Measurements from ENCODE around the gene TOMM70. TPM values are rescaled to one million over a fixed set of nuclear protein-coding genes. Genes with fewer than 3 reads are reported as not detected.
"Not testable (repeated sequence)": the region's sequence is repeated elsewhere in the genome, so short reads cannot be mapped to it uniquely, and the experiment has no call there.

TOMM70 gene
- total RNA-seq (10 to 100 TPM; 23.5 to 33.9 (median 33.6) TPM), total RNA-seq (62.3 to 308 (median 112) reads per million in 29 experiments)
- total RNA-seq (2013): 46.0 TPM

GRCh38 chr3:100400780-100401673, at the start of gene TOMM70, which contains the start of gene LNP1:
Gene TOMM70 (minus strand): TSS chr3:100401089. CDS start chr3:100400949, 140 bp downstream.
Gene LNP1 (plus strand): TSS chr3:100401539. CDS start chr3:100429730, 28,191 bp downstream.
- peaks cover 70 to 81% (median 72%) of the 10 kb centered on the region in 3 donors for H3K4me1 Mint-ChIP-seq
- Histone ChIP-seq H3K27ac (ENCODE audit: low read length) (peak within 1 kb of the TSS; percentile 87), H3K4me1 (ENCODE audit: control insufficient read depth in 1 of 2, extremely low read depth in 1 of 2, insufficient read depth in 2 of 2, low read length in 2 of 2) (peaks cover 20 to 28% of the 10 kb centered on the region in 2 experiments), H3K27me3 (replicated peaks in 1 of 2; ENCODE audit: control insufficient read depth in 2 of 2, extremely low read depth in 1 of 2, insufficient read depth in 2 of 2, low read length in 1 of 2) (no peaks in the 10 kb centered on the region), H3K36me3 (ENCODE audit: control insufficient read depth in 2 of 2, extremely low read depth in 1 of 2, insufficient read depth in 1 of 2, low read length in 1 of 2) (no peaks in the 10 kb centered on the region), H3K9me3 (no peaks in the 10 kb centered on the region), H3K4me3 (ENCODE audit: control insufficient read depth in 1 of 2, extremely low read depth in 1 of 2, low read length in 1 of 2) (peak within 1 kb of the TSS; percentile 77 to 99)
- no peaks in the 10 kb centered on the region for H3K36me3 Mint-ChIP-seq
- peak within 1 kb of the TSS; percentile 93 to 96 for H3K27ac Mint-ChIP-seq
- WGBS (ENCODE audit: insufficient coverage): under 1% methylated on average over 42 of the region's 64 CpGs
- ATAC-seq (replicated peaks in 1 of 4) (peak; percentile 88 to 93 (median 91)), DNase-seq (peak; percentile 84 to 96 (median 93))
- H3K9me3 Mint-ChIP-seq: no peaks in the 10 kb centered on the region
- H3K4me3 Mint-ChIP-seq: peak within 1 kb of the TSS; percentile 93 to 98 (median 94)
- H3K27me3 Mint-ChIP-seq: no peaks in the 10 kb centered on the region
- ChIA-PET POLR2A (interaction anchor here (0.5 to 2.0 kb wide), 15 partner anchors 9 to 1287 kb away, joined by 3 to 9 read pairs (median 3); partner anchors contain the start of genes NIT2 (in 1 of the 2) and TBC1D23 (in 1 of the 2)), CTCF (interaction anchor here (0.5 to 1.4 kb wide), 12 partner anchors 8 to 1118 kb away, joined by 3 to 6 read pairs (median 3); partner anchors contain the start of gene TBC1D23 (in 1 of the 2))

- CTCF ChIA-PET: no interaction called here
- WGBS (ENCODE audit: insufficient coverage): no CpG with 5 or more reads among the region's 2 CpGs
- ATAC-seq (replicated peaks in 1 of 4): no peak
Observed at GRCh38 chr3:100449214-100449613, 48.3 kb upstream of the TOMM70 start.

GRCh38 chr3:100448079-100448478, 47.2 kb upstream of the TOMM70 start:
- H3K27me3 ChIP-seq (replicated peaks in 1 of 2; ENCODE audit: control insufficient read depth in 2 of 2, extremely low read depth in 1 of 2, insufficient read depth in 2 of 2, low read length in 1 of 2): no peaks in the 10 kb centered on the region
- H3K4me1 Mint-ChIP-seq: no peaks in the 10 kb centered on the region
- H3K36me3 ChIP-seq (ENCODE audit: control insufficient read depth in 2 of 2, extremely low read depth in 1 of 2, insufficient read depth in 1 of 2, low read length in 1 of 2): no peaks in the 10 kb centered on the region
- H3K4me3 ChIP-seq (ENCODE audit: control insufficient read depth in 1 of 2, extremely low read depth in 1 of 2, low read length in 1 of 2): no peak overlapping the region
- no peak overlapping the region for H3K4me3 Mint-ChIP-seq
- H3K4me1 ChIP-seq (ENCODE audit: control insufficient read depth in 1 of 2, extremely low read depth in 1 of 2, insufficient read depth in 2 of 2, low read length in 2 of 2): no peaks in the 10 kb centered on the region
- peaks cover 2% of the 10 kb centered on the region for H3K36me3 Mint-ChIP-seq
- H3K27me3 Mint-ChIP-seq: no peaks in the 10 kb centered on the region
- ChIA-PET POLR2A (interaction anchor here in 1 of 2 donors (0.6 kb wide), 1 partner anchor 54 kb away, joined by 3 read pairs; no protein-coding TSS in a partner anchor), CTCF (interaction anchor here in 1 of 2 donors (0.6 kb wide), 1 partner anchor 16 kb away, joined by 3 read pairs; no protein-coding TSS in a partner anchor)
- WGBS (ENCODE audit: insufficient coverage): no CpG with 5 or more reads among the region's 1 CpG
- DNase-seq (no peak), ATAC-seq (replicated peaks in 1 of 4) (no peak)
- no peaks in the 10 kb centered on the region for H3K9me3 Mint-ChIP-seq
- no peak overlapping the region for H3K27ac ChIP-seq (ENCODE audit: low read length)
- H3K9me3 ChIP-seq: no peaks in the 10 kb centered on the region
- no peak overlapping the region for H3K27ac Mint-ChIP-seq

More at GRCh38 chr3:100449214-100449613, 48.3 kb upstream of the TOMM70 start:
- Mint-ChIP-seq H3K4me3 (no peak overlapping the region), H3K36me3 (peaks cover 2% of the 10 kb centered on the region), H3K4me1 (no peaks in the 10 kb centered on the region), H3K27me3 (no peaks in the 10 kb centered on the region), H3K27ac (no peak overlapping the region), H3K9me3 (no peaks in the 10 kb centered on the region)
- H3K36me3 ChIP-seq (ENCODE audit: control insufficient read depth in 2 of 2, extremely low read depth in 1 of 2, insufficient read depth in 1 of 2, low read length in 1 of 2): no peaks in the 10 kb centered on the region
- no peak overlapping the region for H3K4me3 ChIP-seq (ENCODE audit: control insufficient read depth in 1 of 2, extremely low read depth in 1 of 2, low read length in 1 of 2)
- H3K27me3 ChIP-seq (replicated peaks in 1 of 2; ENCODE audit: control insufficient read depth in 2 of 2, extremely low read depth in 1 of 2, insufficient read depth in 2 of 2, low read length in 1 of 2): no peaks in the 10 kb centered on the region
- no peaks in the 10 kb centered on the region for H3K4me1 ChIP-seq (ENCODE audit: control insufficient read depth in 1 of 2, extremely low read depth in 1 of 2, insufficient read depth in 2 of 2, low read length in 2 of 2)
- POLR2A ChIA-PET: interaction anchor here (0.7 kb wide), 2 partner anchors 70 to 144 kb away, joined by 3 to 7 read pairs; no protein-coding TSS in a partner anchor
- no peak for DNase-seq
- no peak overlapping the region for H3K27ac ChIP-seq (ENCODE audit: low read length)
- H3K9me3 ChIP-seq: no peaks in the 10 kb centered on the region

- H3K4me3 ChIP-seq (ENCODE audit: control insufficient read depth in 1 of 2, extremely low read depth in 1 of 2, low read length in 1 of 2); POLR2A ChIA-PET; H3K27me3 Mint-ChIP-seq; H3K36me3 ChIP-seq (ENCODE audit: control insufficient read depth in 2 of 2, extremely low read depth in 1 of 2, insufficient read depth in 1 of 2, low read length in 1 of 2); H3K27ac ChIP-seq (ENCODE audit: low read length); H3K27ac Mint-ChIP-seq; DNase-seq; H3K4me3 Mint-ChIP-seq; CTCF ChIA-PET; H3K4me1 ChIP-seq (ENCODE audit: control insufficient read depth in 1 of 2, extremely low read depth in 1 of 2, insufficient read depth in 2 of 2, low read length in 2 of 2); H3K9me3 Mint-ChIP-seq; H3K36me3 Mint-ChIP-seq; H3K9me3 ChIP-seq; H3K4me1 Mint-ChIP-seq; ATAC-seq (replicated peaks in 1 of 4); H3K27me3 ChIP-seq (replicated peaks in 1 of 2; ENCODE audit: control insufficient read depth in 2 of 2, extremely low read depth in 1 of 2, insufficient read depth in 2 of 2, low read length in 1 of 2): not testable (repeated sequence)
- WGBS (ENCODE audit: insufficient coverage): 100% methylated on average over 1 of the region's 3 CpGs
Observed at GRCh38 chr3:100447067-100447466, 46.2 kb upstream of the TOMM70 start.

GRCh38 chr3:100443690-100444089, 42.8 kb upstream of the TOMM70 start:
- Histone ChIP-seq H3K27ac (ENCODE audit: low read length) (no peak overlapping the region), H3K27me3 (replicated peaks in 1 of 2; ENCODE audit: control insufficient read depth in 2 of 2, extremely low read depth in 1 of 2, insufficient read depth in 2 of 2, low read length in 1 of 2) (no peaks in the 10 kb centered on the region), H3K4me3 (ENCODE audit: control insufficient read depth in 1 of 2, extremely low read depth in 1 of 2, low read length in 1 of 2) (no peak overlapping the region), H3K4me1 (ENCODE audit: control insufficient read depth in 1 of 2, extremely low read depth in 1 of 2, insufficient read depth in 2 of 2, low read length in 2 of 2) (peaks cover 5 to 9% of the 10 kb centered on the region in 2 experiments), H3K36me3 (ENCODE audit: control insufficient read depth in 2 of 2, extremely low read depth in 1 of 2, insufficient read depth in 1 of 2, low read length in 1 of 2) (no peaks in the 10 kb centered on the region), H3K9me3 (no peaks in the 10 kb centered on the region)
- H3K27me3 Mint-ChIP-seq: no peaks in the 10 kb centered on the region
- H3K27ac Mint-ChIP-seq: no peak overlapping the region
- H3K4me1 Mint-ChIP-seq: peaks cover 9% of the 10 kb centered on the region in 3 donors
- ChIA-PET POLR2A (no interaction called here), CTCF (no interaction called here)
- DNase-seq (no peak), ATAC-seq (replicated peaks in 1 of 4) (no peak)
- no peaks in the 10 kb centered on the region for H3K36me3 Mint-ChIP-seq
- H3K4me3 Mint-ChIP-seq: no peak overlapping the region
- no peaks in the 10 kb centered on the region for H3K9me3 Mint-ChIP-seq

GRCh38 chr3:100440895-100441294, 40.0 kb upstream of the TOMM70 start:
- H3K9me3 Mint-ChIP-seq: no peaks in the 10 kb centered on the region
- POLR2A ChIA-PET: no interaction called here
- Histone ChIP-seq H3K27me3 (replicated peaks in 1 of 2; ENCODE audit: control insufficient read depth in 2 of 2, extremely low read depth in 1 of 2, insufficient read depth in 2 of 2, low read length in 1 of 2) (no peaks in the 10 kb centered on the region), H3K27ac (ENCODE audit: low read length) (no peak overlapping the region), H3K4me3 (ENCODE audit: control insufficient read depth in 1 of 2, extremely low read depth in 1 of 2, low read length in 1 of 2) (no peak overlapping the region), H3K4me1 (ENCODE audit: control insufficient read depth in 1 of 2, extremely low read depth in 1 of 2, insufficient read depth in 2 of 2, low read length in 2 of 2) (peaks cover 5 to 9% of the 10 kb centered on the region in 2 experiments), H3K36me3 (ENCODE audit: control insufficient read depth in 2 of 2, extremely low read depth in 1 of 2, insufficient read depth in 1 of 2, low read length in 1 of 2) (no peaks in the 10 kb centered on the region), H3K9me3 (no peaks in the 10 kb centered on the region)
- WGBS (ENCODE audit: insufficient coverage): 15% methylated on average over 3 of the region's 3 CpGs
- CTCF ChIA-PET: interaction anchor here in 1 of 2 donors (0.5 kb wide), 1 partner anchor 162 kb away, joined by 3 read pairs; no protein-coding TSS in a partner anchor
- H3K4me1 Mint-ChIP-seq: peaks cover 9% of the 10 kb centered on the region in 3 donors
- H3K4me3 Mint-ChIP-seq: no peak overlapping the region
- peak; percentile 57 to 69 (median 68) for ATAC-seq (replicated peaks in 1 of 4)
- H3K27me3 Mint-ChIP-seq: peaks cover 0 to 4% of the 10 kb centered on the region in 2 donors
- DNase-seq: peak in 8 of 35 experiments; percentile 1 to 24 (median 10)
- peak overlapping the region in 1 of 2 donors; percentile 19 for H3K27ac Mint-ChIP-seq
- H3K36me3 Mint-ChIP-seq: no peaks in the 10 kb centered on the region

Measured in T-cell (primary cell).